Measurements from ENCODE around the gene LCN15. TPM values are rescaled to one million over a fixed set of nuclear protein-coding genes. Genes with fewer than 3 reads are reported as not detected.
A peak's percentile ranks its signal among the peaks of the same experiment; 100 is the strongest.
"Not testable (repeated sequence)": the region's sequence is repeated elsewhere in the genome, so short reads cannot be mapped to it uniquely, and the experiment has no call there.

Gene LCN15
- total and polyA plus RNA-seq, 4 donors, result 0.88 TPM; not detected in 3

- ATAC-seq (ENCODE audit: low FRiP score), result no peak
- Histone ChIP-seq H3K4me3 (ENCODE audit: low read length in 2 of 2) (no peak overlapping the region), H3K4me1 (ENCODE audit: control insufficient read depth in 1 of 2, insufficient read depth in 2 of 2, low read length in 2 of 2) (no peaks in the 10 kb centered on the region), H3K27me3 (ENCODE audit: control insufficient read depth in 1 of 2, insufficient read depth in 2 of 2, low read length in 1 of 2) (no peaks in the 10 kb centered on the region), H3K36me3 (ENCODE audit: control insufficient read depth in 1 of 2, insufficient read depth in 2 of 2, low read length in 1 of 2) (no peaks in the 10 kb centered on the region), H3K9me3 (ENCODE audit: control insufficient read depth, low read length) (no peaks in the 10 kb centered on the region), H3K27ac (ENCODE audit: low read depth in 1 of 2, low read length in 2 of 2) (no peak overlapping the region)
- peak; percentile 37 to 43 for DNase-seq
- 80 to 82% methylated on average over 17 of the region's 17 CpGs for WGBS, 2 donors
- intact Hi-C loops (cut with DNase I), result no loop called here
Measured at GRCh38 chr9:136762221-136762691, 2.1 kb downstream of the LCN15 start.

GRCh38 chr9:136761545-136761981 lies 2.8 kb downstream of the LCN15 start:
- intact Hi-C loops (cut with DNase I), result no loop called here
- Histone ChIP-seq H3K36me3 (ENCODE audit: control insufficient read depth in 1 of 2, insufficient read depth in 2 of 2, low read length in 1 of 2) (no peaks in the 10 kb centered on the region), H3K4me1 (ENCODE audit: control insufficient read depth in 1 of 2, insufficient read depth in 2 of 2, low read length in 2 of 2) (no peaks in the 10 kb centered on the region), H3K27me3 (ENCODE audit: control insufficient read depth in 1 of 2, insufficient read depth in 2 of 2, low read length in 1 of 2) (no peaks in the 10 kb centered on the region), H3K9me3 (ENCODE audit: control insufficient read depth, low read length) (no peaks in the 10 kb centered on the region), H3K4me3 (ENCODE audit: low read length in 2 of 2) (no peak overlapping the region), H3K27ac (ENCODE audit: low read depth in 1 of 2, low read length in 2 of 2) (no peak overlapping the region)
- DNase-seq (peak; percentile 26 to 34), ATAC-seq (ENCODE audit: low FRiP score) (no peak)
- 81 to 88% methylated on average over 11 to 13 of the region's 13 CpGs for WGBS, 2 donors

GRCh38 chr9:136760834-136761544 lies 3.3 kb downstream of the LCN15 start:
- H3K9me3 ChIP-seq (ENCODE audit: control insufficient read depth, low read length); intact Hi-C loops (cut with DNase I); H3K36me3 ChIP-seq (ENCODE audit: control insufficient read depth in 1 of 2, insufficient read depth in 2 of 2, low read length in 1 of 2); H3K4me3 ChIP-seq (ENCODE audit: low read length in 2 of 2); H3K4me1 ChIP-seq (ENCODE audit: control insufficient read depth in 1 of 2, insufficient read depth in 2 of 2, low read length in 2 of 2); H3K27ac ChIP-seq (ENCODE audit: low read depth in 1 of 2, low read length in 2 of 2); H3K27me3 ChIP-seq (ENCODE audit: control insufficient read depth in 1 of 2, insufficient read depth in 2 of 2, low read length in 1 of 2); ATAC-seq (ENCODE audit: low FRiP score): not testable (repeated sequence)
- DNase-seq, result peak; percentile 66 to 82
- WGBS, 2 donors, result 41 to 43% methylated on average over 22 of the region's 22 CpGs

- no peak overlapping the region for H3K4me3 ChIP-seq (ENCODE audit: low read length in 2 of 2)
- H3K27ac ChIP-seq (ENCODE audit: low read depth in 1 of 2, low read length in 2 of 2), result no peak overlapping the region
- 67% methylated on average over 25 of the region's 25 CpGs for WGBS, 2 donors
- H3K27me3 ChIP-seq (ENCODE audit: control insufficient read depth in 1 of 2, insufficient read depth in 2 of 2, low read length in 1 of 2), result no peaks in the 10 kb centered on the region
- DNase-seq (peak; percentile 29 to 77), ATAC-seq (ENCODE audit: low FRiP score) (no peak)
- no peaks in the 10 kb centered on the region for H3K9me3 ChIP-seq (ENCODE audit: control insufficient read depth, low read length)
- no peaks in the 10 kb centered on the region for H3K36me3 ChIP-seq (ENCODE audit: control insufficient read depth in 1 of 2, insufficient read depth in 2 of 2, low read length in 1 of 2)
- intact Hi-C loops (cut with DNase I), result no loop called here
- H3K4me1 ChIP-seq (ENCODE audit: control insufficient read depth in 1 of 2, insufficient read depth in 2 of 2, low read length in 2 of 2), result no peaks in the 10 kb centered on the region
Measured at GRCh38 chr9:136760424-136760823, 3.9 kb downstream of the LCN15 start.

- no peaks in the 10 kb centered on the region for H3K27me3 ChIP-seq (ENCODE audit: control insufficient read depth in 1 of 2, insufficient read depth in 2 of 2, low read length in 1 of 2)
- no peak overlapping the region for H3K27ac ChIP-seq (ENCODE audit: low read depth in 1 of 2, low read length in 2 of 2)
- no peaks in the 10 kb centered on the region for H3K4me1 ChIP-seq (ENCODE audit: control insufficient read depth in 1 of 2, insufficient read depth in 2 of 2, low read length in 2 of 2)
- no peak overlapping the region for H3K4me3 ChIP-seq (ENCODE audit: low read length in 2 of 2)
- ATAC-seq (ENCODE audit: low FRiP score) (no peak), DNase-seq (peak; percentile 40 to 61)
- no peaks in the 10 kb centered on the region for H3K36me3 ChIP-seq (ENCODE audit: control insufficient read depth in 1 of 2, insufficient read depth in 2 of 2, low read length in 1 of 2)
- 84 to 87% methylated on average over 25 to 27 of the region's 27 CpGs for WGBS, 2 donors
- intact Hi-C loops (cut with DNase I), result no loop called here
- no peaks in the 10 kb centered on the region for H3K9me3 ChIP-seq (ENCODE audit: control insufficient read depth, low read length)
Measured at GRCh38 chr9:136759436-136760325, 4.6 kb downstream of the LCN15 start.

- H3K9me3 ChIP-seq (ENCODE audit: control insufficient read depth, low read length), result no peaks in the 10 kb centered on the region
- no peak overlapping the region for H3K4me3 ChIP-seq (ENCODE audit: low read length in 2 of 2)
- no peaks in the 10 kb centered on the region for H3K4me1 ChIP-seq (ENCODE audit: control insufficient read depth in 1 of 2, insufficient read depth in 2 of 2, low read length in 2 of 2)
- intact Hi-C loops (cut with DNase I), result no loop called here
- peak; percentile 41 to 42 for DNase-seq
- H3K27ac ChIP-seq (ENCODE audit: low read depth in 1 of 2, low read length in 2 of 2), result no peak overlapping the region
- no peaks in the 10 kb centered on the region for H3K27me3 ChIP-seq (ENCODE audit: control insufficient read depth in 1 of 2, insufficient read depth in 2 of 2, low read length in 1 of 2)
- ATAC-seq (ENCODE audit: low FRiP score), result no peak
- H3K36me3 ChIP-seq (ENCODE audit: control insufficient read depth in 1 of 2, insufficient read depth in 2 of 2, low read length in 1 of 2), result no peaks in the 10 kb centered on the region
- 80 to 85% methylated on average over 9 of the region's 9 CpGs for WGBS, 2 donors
Measured at GRCh38 chr9:136759001-136759400, 5.3 kb downstream of the LCN15 start.

GRCh38 chr9:136757751-136758140 lies 6.6 kb downstream of the LCN15 start:
- no peaks in the 10 kb centered on the region for H3K4me1 ChIP-seq (ENCODE audit: control insufficient read depth in 1 of 2, insufficient read depth in 2 of 2, low read length in 2 of 2)
- ATAC-seq (ENCODE audit: low FRiP score) (no peak), DNase-seq (peak; percentile 37 to 65)
- no peak overlapping the region for H3K27ac ChIP-seq (ENCODE audit: low read depth in 1 of 2, low read length in 2 of 2)
- H3K36me3 ChIP-seq (ENCODE audit: control insufficient read depth in 1 of 2, insufficient read depth in 2 of 2, low read length in 1 of 2), result no peaks in the 10 kb centered on the region
- H3K27me3 ChIP-seq (ENCODE audit: control insufficient read depth in 1 of 2, insufficient read depth in 2 of 2, low read length in 1 of 2), result no peaks in the 10 kb centered on the region
- 87 to 88% methylated on average over 20 of the region's 20 CpGs for WGBS, 2 donors
- no peak overlapping the region for H3K4me3 ChIP-seq (ENCODE audit: low read length in 2 of 2)
- intact Hi-C loops (cut with DNase I), result no loop called here
- H3K9me3 ChIP-seq (ENCODE audit: control insufficient read depth, low read length), result peaks cover 2% of the 10 kb centered on the region

GRCh38 chr9:136757328-136757727 lies 7.0 kb downstream of the LCN15 start:
- Histone ChIP-seq H3K4me3 (ENCODE audit: low read length in 2 of 2) (no peak overlapping the region), H3K27me3 (ENCODE audit: control insufficient read depth in 1 of 2, insufficient read depth in 2 of 2, low read length in 1 of 2) (no peaks in the 10 kb centered on the region), H3K4me1 (ENCODE audit: control insufficient read depth in 1 of 2, insufficient read depth in 2 of 2, low read length in 2 of 2) (no peaks in the 10 kb centered on the region), H3K27ac (ENCODE audit: low read depth in 1 of 2, low read length in 2 of 2) (no peak overlapping the region), H3K36me3 (ENCODE audit: control insufficient read depth in 1 of 2, insufficient read depth in 2 of 2, low read length in 1 of 2) (no peaks in the 10 kb centered on the region), H3K9me3 (ENCODE audit: control insufficient read depth, low read length) (peaks cover 2% of the 10 kb centered on the region)
- ATAC-seq (ENCODE audit: low FRiP score) (no peak), DNase-seq (peak in 1 of 2 donors; percentile 48)
- intact Hi-C loops (cut with DNase I), result no loop called here
- WGBS, 2 donors, result 85 to 93% methylated on average over 19 to 20 of the region's 20 CpGs
